ENCODE measurements around the gene HDAC4.

DNA sequence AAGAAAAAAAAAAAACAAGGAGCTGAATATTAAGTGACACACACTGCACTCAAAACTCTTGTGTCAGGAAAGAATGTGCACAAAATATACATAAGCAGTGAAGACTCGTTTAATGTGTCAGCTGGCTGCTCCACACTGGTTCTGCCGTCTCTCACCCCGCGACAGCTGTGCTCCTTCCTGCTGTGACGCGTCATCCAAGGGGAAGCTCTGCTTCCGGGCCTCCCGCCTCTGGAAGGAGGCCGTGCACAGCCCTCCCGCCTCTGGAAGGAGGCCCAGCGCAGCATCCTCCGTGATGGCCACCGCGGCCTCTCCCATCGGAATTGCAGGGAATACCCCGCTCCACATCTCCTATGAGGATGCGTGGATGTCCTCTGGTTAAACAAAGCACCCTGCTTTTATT is 151.0 kb downstream of the HDAC4 start:
- no peak for TF ChIP-seq POLR2A (IDR thresholded peaks at IDR 0.05)
- TF ChIP-seq, protein P1, sequence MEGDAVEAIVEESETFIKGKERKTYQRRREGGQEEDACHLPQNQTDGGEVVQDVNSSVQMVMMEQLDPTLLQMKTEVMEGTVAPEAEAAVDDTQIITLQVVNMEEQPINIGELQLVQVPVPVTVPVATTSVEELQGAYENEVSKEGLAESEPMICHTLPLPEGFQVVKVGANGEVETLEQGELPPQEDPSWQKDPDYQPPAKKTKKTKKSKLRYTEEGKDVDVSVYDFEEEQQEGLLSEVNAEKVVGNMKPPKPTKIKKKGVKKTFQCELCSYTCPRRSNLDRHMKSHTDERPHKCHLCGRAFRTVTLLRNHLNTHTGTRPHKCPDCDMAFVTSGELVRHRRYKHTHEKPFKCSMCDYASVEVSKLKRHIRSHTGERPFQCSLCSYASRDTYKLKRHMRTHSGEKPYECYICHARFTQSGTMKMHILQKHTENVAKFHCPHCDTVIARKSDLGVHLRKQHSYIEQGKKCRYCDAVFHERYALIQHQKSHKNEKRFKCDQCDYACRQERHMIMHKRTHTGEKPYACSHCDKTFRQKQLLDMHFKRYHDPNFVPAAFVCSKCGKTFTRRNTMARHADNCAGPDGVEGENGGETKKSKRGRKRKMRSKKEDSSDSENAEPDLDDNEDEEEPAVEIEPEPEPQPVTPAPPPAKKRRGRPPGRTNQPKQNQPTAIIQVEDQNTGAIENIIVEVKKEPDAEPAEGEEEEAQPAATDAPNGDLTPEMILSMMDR (IDR thresholded peaks at IDR 0.05), result no peak
